H1 (cell line): ENCODE results near the gene TMEM108.

Experiments used
- CTCF ChIP-seq, 3 experiments: IDR thresholded peaks; 1 replicate in 2 of 3; 2 replicates in 1 of 3; pipeline versions ENCODE4 v1.5.1 to v1.6.1; 2011; ENCODE audit warnings: low read length in 3 of 3, mild to moderate bottlenecking in 3 of 3, inconsistent platforms in 2 of 3, low read depth in 1 of 3, moderate library complexity in 1 of 3; ENCODE audit not compliant: insufficient read depth in 1 of 3; ENCODE audit errors: control extremely low read depth in 1 of 3
- EGR1 ChIP-seq: IDR thresholded peaks from 2 replicates; pipeline ENCODE4 v1.6.1; 2011; ENCODE audit warnings: low read depth, low read length, borderline replicate concordance
- POLR2A ChIP-seq, 2 experiments: IDR thresholded peaks; 1 replicate in 1 of 2; 2 replicates in 1 of 2; pipeline ENCODE4 v1.6.1; 2011; ENCODE audit warnings: low read depth in 2 of 2, low read length in 2 of 2, mild to moderate bottlenecking in 2 of 2; ENCODE audit errors: control extremely low read depth in 1 of 2
- POLR2AphosphoS5 ChIP-seq: IDR thresholded peaks from 2 replicates; pipeline ENCODE4 v1.6.1; 2011; ENCODE audit warnings: low read depth, low read length
- SIN3A ChIP-seq, 2 experiments: IDR thresholded peaks in 1 of 2; conservative IDR thresholded peaks in 1 of 2; 2 replicates each; pipeline ENCODE4 v1.6.1; 2011 to 2012; ENCODE audit warnings: low read length in 2 of 2, improper control_type of control experiment in 1 of 2, low read depth in 1 of 2, mild to moderate bottlenecking in 1 of 2

- TF ChIP-seq CTCF (IDR thresholded peaks at IDR 0.05; ENCODE audit: control extremely low read depth in 1 of 3, insufficient read depth in 1 of 3, low read depth in 1 of 3, low read length in 3 of 3) (no peak), EGR1 (no peak), SIN3A (conservative IDR thresholded peaks at IDR 0.05 in 1 of 2, IDR thresholded peaks at IDR 0.05 in 1 of 2; ENCODE audit: low read depth in 1 of 2, low read length in 2 of 2) (no peak), POLR2A (IDR thresholded peaks at IDR 0.05; ENCODE audit: control extremely low read depth in 1 of 2, low read depth in 2 of 2, low read length in 2 of 2) (no peak), POLR2AphosphoS5 (no peak)
These were observed 120.5 kb downstream of the TMEM108 start for GRCh38 chr3:133158686-133159085.
